ENCODE data around the gene SPEG. TPM values are rescaled to one million over a fixed set of nuclear protein-coding genes. Genes with fewer than 3 reads are reported as not detected.

The SPEG gene
- total and polyA plus RNA-seq, 2 of the 8 experiments (the other 6 are each of a cell fraction or from before 2014, with no cell fraction given), result 19.9 to 32.0 TPM

- no peak overlapping the region for H3K14ac ChIP-seq (ENCODE audit: insufficient read length)
- H3K56ac ChIP-seq (replicated peaks; ENCODE audit: insufficient read length, low read depth, low read length), result no peak overlapping the region
- H2BK120ac ChIP-seq (replicated peaks; ENCODE audit: low read depth, low read length), result no peak overlapping the region
- H3K23ac ChIP-seq (ENCODE audit: insufficient read length), result no peak overlapping the region
- no peak overlapping the region for H4K91ac ChIP-seq (replicated peaks; ENCODE audit: insufficient read length, low read length)
- H3K4me1 ChIP-seq (replicated peaks in 1 of 4; ENCODE audit: control insufficient read depth in 3 of 4, insufficient read depth in 4 of 4, low read length in 3 of 4), result peaks cover 0 to 14% (median 6%) of the 10 kb centered on the region in 4 experiments; a peak in 5 of 7 replicates
- H3K4me2 ChIP-seq (ENCODE audit: insufficient read depth in 1 of 2, low read depth in 2 of 2, low read length in 2 of 2), result no peak overlapping the region; a peak in 1 of 4 replicates
- H2BK15ac ChIP-seq (ENCODE audit: low read length), result no peak overlapping the region
- WGBS, 2 experiments (ENCODE audit: extremely low coverage in 1 of 2, insufficient coverage in 1 of 2, insufficient read length in 1 of 2, insufficient replicate concordance in 2 of 2, low coverage in 1 of 2, low lambda C conversion rate in 2 of 2, missing lambda C conversion rate in 1 of 2), result 95% methylated on average over 15 of the region's 15 CpGs; no CpG with 5 or more reads in 1 of the 2 experiments
- no peak overlapping the region for H3K18ac ChIP-seq (ENCODE audit: extremely low read depth, low read length)
- no peak overlapping the region for H4K5ac ChIP-seq (ENCODE audit: insufficient read length, low read depth, low read length)
- H3K79me1 ChIP-seq (ENCODE audit: low read depth, low read length), result no peaks in the 10 kb centered on the region; the same call in 1 of the 2 replicates
- peaks cover 0 to 2% of the 10 kb centered on the region in 2 experiments for H4K20me1 ChIP-seq (replicated peaks in 1 of 2; ENCODE audit: control insufficient read depth in 1 of 2, insufficient read depth in 2 of 2, low read length in 2 of 2)
- DNase-seq (ENCODE audit: low read depth in 1 of 2, low spot score in 2 of 2) (no peak), FAIRE-seq (no peak)
- no peak overlapping the region for H2AFZ ChIP-seq (ENCODE audit: low read length)
- 0 out of 2 replicates have a peak overlapping the region, but pooled peaks have one; percentile 41 for H4K8ac ChIP-seq (ENCODE audit: extremely low read depth, insufficient read depth, low read length)
- H3K27ac ChIP-seq (ENCODE audit: low read depth, low read length), result no peak overlapping the region
- no peak overlapping the region for H3K4me3 ChIP-seq (ENCODE audit: extremely low read depth in 1 of 4, insufficient read depth in 2 of 4, low read depth in 3 of 4, low read length in 4 of 4)
- H3K79me2 ChIP-seq (ENCODE audit: control insufficient read depth in 1 of 2, insufficient read depth in 2 of 2, low read length in 2 of 2), result no peaks in the 10 kb centered on the region
- no peaks in the 10 kb centered on the region for H3K23me2 ChIP-seq (ENCODE audit: low read depth, low read length)
- H3K9me3 ChIP-seq (ENCODE audit: insufficient read depth in 2 of 2, low read depth in 1 of 2, low read length in 1 of 2), result no peaks in the 10 kb centered on the region
- peaks cover 0 to 9% (median 3%) of the 10 kb centered on the region in 4 experiments; a peak in 5 of 7 replicates for H3K27me3 ChIP-seq (replicated peaks in 1 of 4; ENCODE audit: control insufficient read depth in 3 of 4, extremely low read depth in 1 of 4, insufficient read depth in 3 of 4, low read length in 3 of 4)
- H2BK5ac ChIP-seq (ENCODE audit: low read depth, low read length), result peak overlapping the region; percentile 52; the same call in 1 of the 2 replicates
- POLR2A ChIA-PET (ENCODE audit: partially characterized antibody), result interaction anchor here (0.8 to 2.8 kb wide), 6 partner anchors 14 to 58 kb away, joined by 3 to 17 read pairs (median 5); partner anchors contain the start of gene GMPPA
- CTCF ChIA-PET (ENCODE audit: partially characterized antibody), result interaction anchor here (2.7 to 113.1 kb wide), 3 partner anchors 12 to 74 kb away, joined by 33 to 7248 read pairs (median 7248); partner anchors contain the start of genes ASIC4, CHPF, DES and GMPPA
- no peak overlapping the region for H3K4ac ChIP-seq (replicated peaks; ENCODE audit: insufficient read length, low read depth, low read length)
- 0 out of 2 replicates have a peak overlapping the region, but pooled peaks have one; percentile 39 for H2BK12ac ChIP-seq (ENCODE audit: low read depth, low read length)
- no peaks in the 10 kb centered on the region for H3K36me3 ChIP-seq (ENCODE audit: control insufficient read depth in 2 of 4, insufficient read depth in 4 of 4, low read length in 3 of 4)
- no peak overlapping the region for H2AK5ac ChIP-seq (ENCODE audit: low read depth, low read length)
- no peak overlapping the region for H2BK20ac ChIP-seq (ENCODE audit: low read length)
- H3K9ac ChIP-seq (replicated peaks in 1 of 4; ENCODE audit: extremely low read depth in 1 of 4, low read depth in 3 of 4, low read length in 3 of 4), result no peak overlapping the region; a peak in 2 of 7 replicates
- no peak for TF ChIP-seq SIN3A (conservative IDR thresholded peaks at IDR 0.05 in 1 of 2, IDR thresholded peaks at IDR 0.05 in 1 of 2; ENCODE audit: low read depth in 1 of 2, low read length in 2 of 2)
- no peak for TF ChIP-seq JUND (IDR thresholded peaks at IDR 0.05; ENCODE audit: low read length)
- no peak for TF ChIP-seq RFX5 (IDR thresholded peaks at IDR 0.05; ENCODE audit: borderline replicate concordance, low read depth, low read length)
- TF ChIP-seq USF2 (IDR thresholded peaks at IDR 0.05; ENCODE audit: low read length), result no peak
- no peak for TF ChIP-seq CTCF (IDR thresholded peaks at IDR 0.05; ENCODE audit: control extremely low read depth in 1 of 3, insufficient read depth in 1 of 3, low read depth in 1 of 3, low read length in 3 of 3)
- TF ChIP-seq CBX8 (IDR thresholded peaks at IDR 0.05; ENCODE audit: borderline replicate concordance, low read depth, low read length), result no peak
- TF ChIP-seq TAF1 (IDR thresholded peaks at IDR 0.05; ENCODE audit: low read depth, low read length), result no peak
- no peak for TF ChIP-seq ATF3 (IDR thresholded peaks at IDR 0.05; ENCODE audit: insufficient read depth, low read depth, low read length)
These were observed 43.2 kb downstream of the SPEG start for GRCh38 chr2:219477815-219478214.
